ENCODE data around the gene TRIM2. TPM values are rescaled to one million over a fixed set of nuclear protein-coding genes. Genes with fewer than 3 reads are reported as not detected.

The TRIM2 gene
- total and polyA plus RNA-seq, 7 donors, result 1.3 to 7.1 (median 3.9) TPM

DNA sequence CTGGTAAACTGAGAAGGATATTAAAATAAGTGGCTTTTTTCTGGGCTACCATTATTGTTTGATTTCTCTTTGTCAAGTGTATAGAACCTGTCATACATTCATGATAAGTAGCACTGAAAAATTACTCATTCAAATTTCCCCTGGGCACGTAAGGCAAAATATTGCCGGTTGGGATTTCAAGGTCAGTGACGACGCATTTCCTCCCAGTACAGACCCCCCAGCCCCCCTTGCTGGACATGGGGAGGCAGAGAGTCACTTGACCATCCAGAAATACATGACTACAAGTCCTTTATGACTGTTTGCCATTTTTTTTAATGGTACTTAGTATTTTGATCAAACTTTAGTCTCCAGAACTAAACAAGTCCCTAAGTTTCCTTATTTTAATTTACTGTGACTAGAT lies 133.4 kb downstream of the TRIM2 start:
- H3K9me3 ChIP-seq, result no peaks in the 10 kb centered on the region
- no peak for DNase-seq
- H3K36me3 ChIP-seq (ENCODE audit: insufficient read depth in 1 of 2, low read depth in 1 of 2), result peaks cover 9 to 11% of the 10 kb centered on the region in 2 donors
- H3K4me1 ChIP-seq, result no peaks in the 10 kb centered on the region
- no peak overlapping the region for H3K27ac ChIP-seq
- 65 to 86% (median 83%) methylated on average over 4 of the region's 4 CpGs for WGBS, 3 donors
- TF ChIP-seq, protein P1, sequence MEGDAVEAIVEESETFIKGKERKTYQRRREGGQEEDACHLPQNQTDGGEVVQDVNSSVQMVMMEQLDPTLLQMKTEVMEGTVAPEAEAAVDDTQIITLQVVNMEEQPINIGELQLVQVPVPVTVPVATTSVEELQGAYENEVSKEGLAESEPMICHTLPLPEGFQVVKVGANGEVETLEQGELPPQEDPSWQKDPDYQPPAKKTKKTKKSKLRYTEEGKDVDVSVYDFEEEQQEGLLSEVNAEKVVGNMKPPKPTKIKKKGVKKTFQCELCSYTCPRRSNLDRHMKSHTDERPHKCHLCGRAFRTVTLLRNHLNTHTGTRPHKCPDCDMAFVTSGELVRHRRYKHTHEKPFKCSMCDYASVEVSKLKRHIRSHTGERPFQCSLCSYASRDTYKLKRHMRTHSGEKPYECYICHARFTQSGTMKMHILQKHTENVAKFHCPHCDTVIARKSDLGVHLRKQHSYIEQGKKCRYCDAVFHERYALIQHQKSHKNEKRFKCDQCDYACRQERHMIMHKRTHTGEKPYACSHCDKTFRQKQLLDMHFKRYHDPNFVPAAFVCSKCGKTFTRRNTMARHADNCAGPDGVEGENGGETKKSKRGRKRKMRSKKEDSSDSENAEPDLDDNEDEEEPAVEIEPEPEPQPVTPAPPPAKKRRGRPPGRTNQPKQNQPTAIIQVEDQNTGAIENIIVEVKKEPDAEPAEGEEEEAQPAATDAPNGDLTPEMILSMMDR (IDR thresholded peaks at IDR 0.05), result no peak
- ATAC-seq, result no peak
- H3K27me3 ChIP-seq (ENCODE audit: insufficient read depth in 3 of 3, low read length in 2 of 3), result no peaks in the 10 kb centered on the region
- H3K4me3 ChIP-seq, result no peak overlapping the region
- intact Hi-C loops (cut with DNase I), result no loop called here

DNA sequence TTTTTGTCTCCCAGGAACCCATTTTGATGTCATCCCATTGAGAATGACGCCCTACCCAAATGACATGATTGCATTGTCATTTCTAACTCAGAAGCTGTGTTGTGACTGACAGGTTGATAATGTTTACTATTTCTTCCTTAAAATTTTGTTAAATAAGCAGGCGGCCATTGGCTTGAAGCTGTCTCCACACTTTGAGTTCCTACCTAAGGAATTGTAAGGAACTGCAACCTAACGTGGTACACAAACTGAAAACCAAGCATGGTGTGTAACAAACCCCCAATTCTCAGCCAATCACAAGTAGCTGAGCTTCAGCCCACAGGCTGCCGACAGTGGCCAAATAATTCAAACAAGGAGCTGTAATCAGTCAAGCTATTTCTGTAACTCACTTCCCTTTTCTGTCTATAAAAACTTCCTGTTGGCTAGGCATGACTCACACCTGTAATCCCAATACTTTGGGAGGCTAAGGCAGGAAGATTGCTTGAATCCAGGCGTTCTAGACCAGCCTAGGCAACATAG lies 137.4 kb downstream of the TRIM2 start:
- ATAC-seq, result no peak
- H3K27ac ChIP-seq, result no peak overlapping the region
- H3K36me3 ChIP-seq (ENCODE audit: insufficient read depth in 1 of 2, low read depth in 1 of 2), result no peaks in the 10 kb centered on the region
- H3K4me3 ChIP-seq, result no peak overlapping the region
- H3K27me3 ChIP-seq (ENCODE audit: insufficient read depth in 3 of 3, low read length in 2 of 3), result no peaks in the 10 kb centered on the region
- H3K9me3 ChIP-seq, result no peaks in the 10 kb centered on the region
- intact Hi-C loops (cut with DNase I), result loop anchor here (5.0 to 10.0 kb wide), 4 partner anchors 91 to 311 kb away; no protein-coding TSS in a partner anchor
- no peak for DNase-seq
- 60 to 66% (median 60%) methylated on average over 5 of the region's 5 CpGs for whole genome bisulfite sequencing, 3 donors
- H3K4me1 ChIP-seq, result peaks cover 7% of the 10 kb centered on the region
- TF ChIP-seq, protein P1 (IDR thresholded peaks at IDR 0.05), result no peak

DNA sequence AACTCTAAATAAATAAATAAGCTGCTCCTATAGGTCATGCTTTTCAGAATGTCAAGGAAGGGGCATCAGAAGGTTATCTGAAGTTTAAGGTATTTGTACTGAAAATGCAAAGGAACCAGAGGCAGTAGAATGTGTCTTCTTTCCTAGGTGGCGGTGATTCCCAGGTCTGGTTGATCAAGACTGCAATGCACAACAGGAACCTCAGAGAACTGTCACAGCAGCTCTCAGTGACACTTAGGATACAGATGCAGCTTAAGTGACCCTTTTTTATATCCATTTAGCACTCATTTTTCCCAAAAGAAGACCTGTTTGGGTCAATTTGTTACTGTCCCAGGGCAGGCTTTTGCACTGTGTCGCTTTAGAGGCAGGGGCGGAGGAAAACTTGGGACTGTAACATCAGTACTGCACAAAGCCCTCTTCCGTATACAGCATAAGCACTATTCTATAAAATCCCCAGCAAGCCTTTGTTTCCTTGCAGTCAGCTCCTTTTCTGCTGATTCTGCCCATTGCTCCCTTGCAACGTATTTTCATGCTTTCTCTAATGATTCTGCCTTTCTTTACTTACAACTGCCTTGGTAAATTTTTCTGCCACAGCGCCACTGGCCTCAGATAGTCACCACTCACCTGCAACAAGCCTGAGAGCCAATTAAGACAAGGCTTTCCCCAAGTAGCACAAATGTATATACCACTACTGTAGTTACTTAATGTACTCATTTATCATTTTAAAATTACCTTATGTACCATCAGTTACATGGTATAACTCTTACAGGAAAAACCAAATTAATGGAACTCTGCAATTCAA lies 138.7 kb downstream of the TRIM2 start:
- intact Hi-C loops (cut with DNase I), result loop anchor here (5.0 to 10.0 kb wide), 4 partner anchors 89 to 309 kb away; no protein-coding TSS in a partner anchor
- no peaks in the 10 kb centered on the region for H3K36me3 ChIP-seq (ENCODE audit: insufficient read depth in 1 of 2, low read depth in 1 of 2)
- no peak overlapping the region for H3K27ac ChIP-seq
- WGBS, 3 donors, result 80 to 95% (median 94%) methylated on average over 6 of the region's 6 CpGs
- H3K27me3 ChIP-seq (ENCODE audit: insufficient read depth in 3 of 3, low read length in 2 of 3), result no peaks in the 10 kb centered on the region
- ATAC-seq, result no peak
- no peak overlapping the region for H3K4me3 ChIP-seq
- TF ChIP-seq, protein P1 (IDR thresholded peaks at IDR 0.05), result no peak
- no peaks in the 10 kb centered on the region for H3K9me3 ChIP-seq
- peaks cover 8% of the 10 kb centered on the region for H3K4me1 ChIP-seq
- DNase-seq, result no peak

DNA sequence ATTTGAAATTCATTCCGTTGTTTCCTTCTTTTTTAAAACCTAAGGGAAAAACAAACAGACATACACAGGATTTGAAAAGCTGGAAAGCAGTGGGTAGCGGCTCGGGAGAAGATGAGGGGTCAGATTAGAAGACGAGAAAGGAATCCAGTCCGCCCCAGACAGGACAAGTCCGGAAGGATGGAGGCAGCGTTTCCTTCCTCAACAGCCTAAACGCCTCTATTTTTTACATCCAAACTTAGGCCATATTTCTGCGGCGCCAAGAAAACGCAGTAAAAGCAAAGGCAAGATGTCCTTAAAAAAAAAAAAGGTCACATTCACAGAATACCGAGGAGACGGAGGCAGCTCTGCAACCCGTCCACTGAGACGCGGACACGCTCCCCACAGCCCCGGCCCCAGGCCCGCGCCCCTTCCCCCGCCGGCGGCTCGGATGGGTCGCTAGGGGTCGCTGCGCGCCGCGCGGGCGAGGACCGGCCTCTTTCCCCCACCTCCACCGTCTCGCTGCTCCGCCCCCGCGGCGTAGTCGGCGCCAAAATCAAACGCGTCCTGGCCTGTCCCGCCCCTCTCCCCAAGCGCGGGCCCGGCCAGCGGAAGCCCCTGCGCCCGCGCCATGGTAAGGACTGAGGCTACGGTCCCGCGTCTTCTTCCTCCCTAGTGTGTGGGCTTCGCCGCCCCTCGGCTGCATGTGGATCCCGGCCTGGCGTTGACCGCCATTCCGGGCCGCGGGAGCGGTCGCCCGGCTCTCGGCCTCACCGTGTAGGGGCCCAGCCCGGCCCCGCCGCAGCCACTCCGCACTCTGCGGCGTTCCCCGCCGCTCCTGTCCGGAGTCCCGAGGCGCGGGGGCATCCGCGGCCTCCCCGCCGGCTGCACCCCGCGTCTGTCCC lies 140.1 kb downstream of the TRIM2 start, which contains the start of gene MND1:
Gene MND1, plus strand, starts transcription at position 558 of the 881 bp plus-strand sequence. Its CDS starts 50 bp downstream, at position 608.
- H3K4me3 ChIP-seq, result peak within 1 kb of the TSS; percentile 85
- DNase-seq (peak; percentile 83 to 92), ATAC-seq (peak; percentile 95 to 98 (median 97))
- H3K27me3 ChIP-seq (ENCODE audit: insufficient read depth in 3 of 3, low read length in 2 of 3), result no peaks in the 10 kb centered on the region
- WGBS, 3 donors, result 1 to 3% (median 1%) methylated on average over 57 to 86 of the region's 86 CpGs
- TF ChIP-seq, protein P1 (IDR thresholded peaks at IDR 0.05), result peak; percentile 98
- H3K27ac ChIP-seq, result peak within 1 kb of the TSS; percentile 28
- intact Hi-C loops (cut with DNase I), result loop anchor here (1.0 to 10.0 kb wide), 8 partner anchors 88 to 407 kb away; partner anchors contain the start of gene TMEM131L (in 1 of the 2)
- H3K36me3 ChIP-seq (ENCODE audit: insufficient read depth in 1 of 2, low read depth in 1 of 2), result no peaks in the 10 kb centered on the region
- peaks cover 8% of the 10 kb centered on the region for H3K4me1 ChIP-seq
- H3K9me3 ChIP-seq, result no peaks in the 10 kb centered on the region
